ENCODE results near the gene BAZ2A.
A peak's percentile ranks its signal among the peaks of the same experiment; 100 is the strongest.

Gene BAZ2A

DNA sequence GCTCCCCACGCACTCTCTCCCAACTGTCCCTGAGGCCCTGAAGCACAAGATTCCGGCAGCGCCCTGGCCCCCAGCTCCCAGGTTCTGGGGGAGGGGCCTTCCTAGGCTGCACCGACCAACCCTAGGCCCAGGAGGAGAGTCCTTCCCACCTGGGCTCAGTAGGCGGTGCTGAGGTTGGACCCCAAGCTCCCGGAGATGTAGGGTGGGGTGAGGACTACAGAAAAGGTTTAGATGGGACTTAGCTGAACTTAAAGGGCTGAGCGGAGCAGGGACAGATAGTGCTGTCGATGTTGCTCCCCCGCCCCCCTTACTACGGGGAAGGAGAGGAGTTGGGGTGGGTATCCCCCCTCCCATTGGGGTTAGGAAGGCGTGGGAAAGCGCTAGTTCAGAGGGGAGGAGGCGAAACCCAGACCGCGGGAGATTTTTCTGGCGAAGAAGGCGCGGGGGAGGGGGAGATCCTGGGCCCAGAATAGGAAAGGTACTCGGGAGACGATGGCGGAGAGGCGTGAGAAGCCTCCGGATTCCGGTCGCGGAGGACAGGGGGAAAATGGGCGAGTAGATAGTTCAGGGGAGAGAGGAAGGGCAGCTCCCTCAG, 4.2 kb upstream of the BAZ2A start:
- peaks cover 41% of the 10 kb centered on the region for H3K4me1 ChIP-seq (ENCODE audit: control insufficient read depth, insufficient read depth, low read length)
- peak overlapping the region; percentile 82 for H3K4me3 ChIP-seq (ENCODE audit: low read length)
- H3K27me3 ChIP-seq (ENCODE audit: control insufficient read depth, insufficient read depth, low read length), result no peaks in the 10 kb centered on the region
- peaks cover 26% of the 10 kb centered on the region for H3K36me3 ChIP-seq (ENCODE audit: insufficient read depth, low read length)
- peak overlapping the region; percentile 94 for H3K4me2 ChIP-seq (ENCODE audit: low read length)
- H3K9me3 ChIP-seq (replicated peaks; ENCODE audit: low read length), result no peaks in the 10 kb centered on the region
- H3K9ac ChIP-seq (ENCODE audit: low read depth, low read length), result peak overlapping the region; percentile 82

GRCh38 chr12:56633468-56634241, 3.5 kb upstream of the BAZ2A start:
- Histone ChIP-seq H3K4me2 (ENCODE audit: low read length) (peak overlapping the region; percentile 94), H3K9me3 (replicated peaks; ENCODE audit: low read length) (no peaks in the 10 kb centered on the region), H3K36me3 (ENCODE audit: insufficient read depth, low read length) (peaks cover 19% of the 10 kb centered on the region), H3K4me1 (ENCODE audit: control insufficient read depth, insufficient read depth, low read length) (peaks cover 41% of the 10 kb centered on the region), H3K9ac (ENCODE audit: low read depth, low read length) (peak overlapping the region; percentile 82), H3K27me3 (ENCODE audit: control insufficient read depth, insufficient read depth, low read length) (no peaks in the 10 kb centered on the region), H3K4me3 (ENCODE audit: low read length) (peak overlapping the region; percentile 82)

- H3K9ac ChIP-seq (ENCODE audit: low read depth, low read length), result peak overlapping the region; percentile 9
- no peaks in the 10 kb centered on the region for H3K27me3 ChIP-seq (ENCODE audit: control insufficient read depth, insufficient read depth, low read length)
- no peaks in the 10 kb centered on the region for H3K9me3 ChIP-seq (replicated peaks; ENCODE audit: low read length)
- H3K36me3 ChIP-seq (ENCODE audit: insufficient read depth, low read length), result peaks cover 12% of the 10 kb centered on the region
- peaks cover 46% of the 10 kb centered on the region for H3K4me1 ChIP-seq (ENCODE audit: control insufficient read depth, insufficient read depth, low read length)
- peak overlapping the region; percentile 55 for H3K4me3 ChIP-seq (ENCODE audit: low read length)
- peak overlapping the region; percentile 94 for H3K4me2 ChIP-seq (ENCODE audit: low read length)
These were observed 2.8 kb upstream of the BAZ2A start for GRCh38 chr12:56632701-56633467.

- H3K4me1 ChIP-seq (ENCODE audit: control insufficient read depth, insufficient read depth, low read length), result peaks cover 41% of the 10 kb centered on the region
- H3K4me2 ChIP-seq (ENCODE audit: low read length), result peak overlapping the region; percentile 94
- H3K4me3 ChIP-seq (ENCODE audit: low read length), result peak overlapping the region; percentile 55
- H3K27me3 ChIP-seq (ENCODE audit: control insufficient read depth, insufficient read depth, low read length), result no peaks in the 10 kb centered on the region
- H3K9ac ChIP-seq (ENCODE audit: low read depth, low read length), result peak overlapping the region; percentile 20
- peaks cover 8% of the 10 kb centered on the region for H3K36me3 ChIP-seq (ENCODE audit: insufficient read depth, low read length)
- H3K9me3 ChIP-seq (replicated peaks; ENCODE audit: low read length), result no peaks in the 10 kb centered on the region
These were observed 1.9 kb upstream of the BAZ2A start for GRCh38 chr12:56631790-56632700.

GRCh38 chr12:56629459-56630179, 507 bp downstream of the BAZ2A start:
- peaks cover 21% of the 10 kb centered on the region for H3K36me3 ChIP-seq (ENCODE audit: insufficient read depth, low read length)
- H3K27me3 ChIP-seq (ENCODE audit: control insufficient read depth, insufficient read depth, low read length), result no peaks in the 10 kb centered on the region
- peaks cover 38% of the 10 kb centered on the region for H3K4me1 ChIP-seq (ENCODE audit: control insufficient read depth, insufficient read depth, low read length)
- H3K4me2 ChIP-seq (ENCODE audit: low read length), result peak overlapping the region; percentile 84
- peak overlapping the region; percentile 81 for H3K9ac ChIP-seq (ENCODE audit: low read depth, low read length)
- H3K4me3 ChIP-seq (ENCODE audit: low read length), result peak overlapping the region; percentile 76
- H3K9me3 ChIP-seq (replicated peaks; ENCODE audit: low read length), result no peaks in the 10 kb centered on the region

DNA sequence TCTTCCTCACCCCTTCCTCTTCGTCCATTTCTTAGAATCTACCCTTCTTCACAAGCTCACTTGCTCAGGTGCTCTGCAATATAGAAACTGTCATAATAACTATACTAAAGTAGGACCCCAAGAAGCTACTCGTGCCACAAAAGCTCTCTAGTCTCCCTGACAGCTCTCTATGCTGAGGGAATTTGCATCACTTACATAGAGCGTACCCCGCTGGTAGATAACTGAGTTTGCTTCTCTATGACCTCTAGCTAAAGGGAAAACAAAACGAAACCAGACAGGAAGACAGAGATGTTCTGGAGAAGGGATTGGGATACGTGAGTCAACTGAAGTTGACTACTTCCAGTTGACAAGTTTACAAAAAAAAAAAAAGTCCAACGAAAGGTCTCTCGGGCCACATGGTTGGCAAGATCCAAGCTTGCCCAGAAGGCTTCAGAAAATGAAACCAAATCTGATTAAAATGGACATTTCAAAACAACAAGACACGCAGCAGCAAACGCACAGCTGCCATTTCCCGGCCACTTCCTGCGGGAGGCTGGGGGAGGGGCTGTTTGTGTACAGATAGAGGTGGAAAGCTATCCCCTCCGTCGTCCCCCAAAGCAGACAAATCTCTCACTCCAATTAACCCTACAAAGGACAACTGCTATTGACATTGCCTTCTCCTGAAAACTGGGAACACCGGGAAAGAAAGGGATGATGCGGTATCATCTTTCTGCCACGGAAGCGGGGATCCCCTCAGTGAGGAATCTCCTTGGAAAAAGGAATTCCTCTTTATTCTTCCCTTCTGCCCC, 1.3 kb downstream of the BAZ2A start:
- H3K27me3 ChIP-seq (ENCODE audit: control insufficient read depth, insufficient read depth, low read length), result no peaks in the 10 kb centered on the region
- H3K9me3 ChIP-seq (replicated peaks; ENCODE audit: low read length), result no peaks in the 10 kb centered on the region
- H3K4me1 ChIP-seq (ENCODE audit: control insufficient read depth, insufficient read depth, low read length), result peaks cover 34% of the 10 kb centered on the region
- peak overlapping the region; percentile 81 for H3K9ac ChIP-seq (ENCODE audit: low read depth, low read length)
- H3K4me3 ChIP-seq (ENCODE audit: low read length), result peak overlapping the region; percentile 76
- peak overlapping the region; percentile 84 for H3K4me2 ChIP-seq (ENCODE audit: low read length)
- peaks cover 27% of the 10 kb centered on the region for H3K36me3 ChIP-seq (ENCODE audit: insufficient read depth, low read length)

- H3K9me3 ChIP-seq (replicated peaks; ENCODE audit: low read length), result no peaks in the 10 kb centered on the region
- no peak overlapping the region for H3K9ac ChIP-seq (ENCODE audit: low read depth, low read length)
- H3K36me3 ChIP-seq (ENCODE audit: insufficient read depth, low read length), result peaks cover 39% of the 10 kb centered on the region
- H3K4me3 ChIP-seq (ENCODE audit: low read length), result no peak overlapping the region
- H3K4me1 ChIP-seq (ENCODE audit: control insufficient read depth, insufficient read depth, low read length), result peaks cover 13% of the 10 kb centered on the region
- H3K27me3 ChIP-seq (ENCODE audit: control insufficient read depth, insufficient read depth, low read length), result no peaks in the 10 kb centered on the region
- no peak overlapping the region for H3K4me2 ChIP-seq (ENCODE audit: low read length)
These were observed 3.4 kb downstream of the BAZ2A start for GRCh38 chr12:56626701-56627100.

- Histone ChIP-seq H3K27me3 (ENCODE audit: control insufficient read depth, insufficient read depth, low read length) (no peaks in the 10 kb centered on the region), H3K4me1 (ENCODE audit: control insufficient read depth, insufficient read depth, low read length) (no peaks in the 10 kb centered on the region), H3K4me3 (ENCODE audit: low read length) (no peak overlapping the region), H3K9ac (ENCODE audit: low read depth, low read length) (no peak overlapping the region), H3K9me3 (replicated peaks; ENCODE audit: low read length) (no peaks in the 10 kb centered on the region), H3K4me2 (ENCODE audit: low read length) (no peak overlapping the region), H3K36me3 (ENCODE audit: insufficient read depth, low read length) (peaks cover 64% of the 10 kb centered on the region)
These were observed 7.6 kb downstream of the BAZ2A start for GRCh38 chr12:56622535-56622934.

DNA sequence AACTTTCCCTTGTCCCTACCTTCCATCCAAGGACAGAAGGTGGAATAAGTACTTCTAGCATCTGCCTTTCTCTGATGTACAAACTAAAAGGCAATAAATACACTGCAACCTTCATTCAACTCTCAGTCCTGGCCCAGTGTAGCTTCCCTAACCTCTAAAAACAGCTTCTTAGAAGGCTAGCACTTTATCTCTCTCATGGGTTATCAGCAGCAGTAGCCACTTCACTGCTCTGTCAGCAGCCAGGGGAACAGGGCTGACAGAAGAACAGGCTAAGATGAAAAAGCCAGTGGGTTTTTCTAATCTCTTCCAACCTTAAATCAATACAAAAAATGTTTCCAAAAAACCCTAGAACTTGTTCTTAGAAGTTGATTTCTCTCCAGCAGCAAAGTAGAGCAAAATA, 13.2 kb downstream of the BAZ2A start:
- Histone ChIP-seq H3K36me3 (ENCODE audit: insufficient read depth, low read length) (peaks cover 85% of the 10 kb centered on the region), H3K4me3 (ENCODE audit: low read length) (no peak overlapping the region), H3K4me2 (ENCODE audit: low read length) (no peak overlapping the region), H3K27me3 (ENCODE audit: control insufficient read depth, insufficient read depth, low read length) (no peaks in the 10 kb centered on the region), H3K9ac (ENCODE audit: low read depth, low read length) (no peak overlapping the region), H3K9me3 (replicated peaks; ENCODE audit: low read length) (no peaks in the 10 kb centered on the region), H3K4me1 (ENCODE audit: control insufficient read depth, insufficient read depth, low read length) (no peaks in the 10 kb centered on the region)

GRCh38 chr12:56616244-56616643, 13.9 kb downstream of the BAZ2A start:
- H3K9ac ChIP-seq (ENCODE audit: low read depth, low read length), result no peak overlapping the region
- H3K9me3 ChIP-seq (replicated peaks; ENCODE audit: low read length), result no peaks in the 10 kb centered on the region
- no peak overlapping the region for H3K4me3 ChIP-seq (ENCODE audit: low read length)
- no peaks in the 10 kb centered on the region for H3K4me1 ChIP-seq (ENCODE audit: control insufficient read depth, insufficient read depth, low read length)
- H3K27me3 ChIP-seq (ENCODE audit: control insufficient read depth, insufficient read depth, low read length), result no peaks in the 10 kb centered on the region
- no peak overlapping the region for H3K4me2 ChIP-seq (ENCODE audit: low read length)
- H3K36me3 ChIP-seq (ENCODE audit: insufficient read depth, low read length), result peaks cover 88% of the 10 kb centered on the region
